Measurements from ENCODE around the gene CIDEC.
"Not testable (repeated sequence)": the region's sequence is repeated elsewhere in the genome, so short reads cannot be mapped to it uniquely, and the experiment has no call there.

The CIDEC gene

GRCh38 chr3:9875448-9875847 is 4.6 kb downstream of the CIDEC start:
- no peak for DNase-seq

DNA sequence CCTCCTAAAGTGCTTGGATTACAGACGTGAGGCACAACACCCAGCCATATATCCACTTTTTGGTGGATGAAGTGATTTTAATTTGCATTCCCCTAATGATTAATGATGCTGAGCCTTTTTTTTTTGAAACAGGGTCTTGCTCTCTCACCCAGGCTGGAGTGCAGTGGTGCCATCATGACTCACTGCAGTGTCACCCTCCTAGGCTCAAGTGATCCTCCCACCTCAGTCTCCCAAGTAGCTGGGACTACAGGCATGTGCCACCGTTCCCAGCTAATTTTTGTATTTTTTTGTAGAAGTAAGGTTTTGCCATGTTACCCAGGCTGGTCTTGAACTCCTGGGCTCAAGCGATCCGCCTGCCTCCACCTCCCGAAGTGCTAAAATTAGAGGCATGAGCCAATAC is 8.0 kb downstream of the CIDEC start:
- not testable (repeated sequence) for DNase-seq

DNA sequence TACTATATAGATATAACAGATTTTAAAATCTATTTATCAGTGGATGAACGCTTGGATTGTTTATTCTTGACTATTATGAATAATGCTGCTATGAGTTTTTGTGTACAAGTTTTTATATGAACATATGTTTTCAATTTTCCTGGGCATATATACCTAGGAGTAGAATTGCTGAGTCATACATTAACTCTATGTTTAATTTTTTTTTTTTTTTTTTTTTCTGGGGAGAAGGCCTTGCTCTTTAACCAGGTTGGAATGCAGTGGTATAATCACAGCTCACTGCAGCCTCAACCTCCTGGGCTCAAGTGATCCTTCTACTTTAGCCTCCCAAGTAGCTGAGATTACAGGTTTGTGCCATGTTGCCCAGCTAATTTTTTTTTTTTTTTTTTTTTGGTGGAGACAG is 9.1 kb downstream of the CIDEC start:
- DNase-seq: no peak

DNA sequence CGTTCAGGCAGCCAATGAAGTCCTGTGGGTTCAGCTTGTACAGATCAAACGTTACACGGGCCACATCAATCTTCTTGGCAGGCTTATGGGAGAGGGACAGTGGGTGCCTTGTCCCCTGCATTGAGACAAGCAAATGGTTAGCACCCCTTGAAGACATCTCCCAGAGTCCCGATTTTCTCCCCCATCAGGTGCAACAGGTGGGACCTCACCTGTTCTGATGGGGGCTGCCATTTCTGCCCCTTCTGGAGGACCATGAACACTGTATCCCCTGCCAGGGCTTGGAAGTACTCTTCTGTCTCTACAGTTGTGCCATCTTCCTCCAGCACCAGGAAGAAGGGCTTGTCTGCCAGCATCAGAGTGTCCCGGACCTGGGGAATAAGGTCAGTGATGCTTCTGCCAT is 10.1 kb downstream of the CIDEC start:
- no peak for DNase-seq

DNA sequence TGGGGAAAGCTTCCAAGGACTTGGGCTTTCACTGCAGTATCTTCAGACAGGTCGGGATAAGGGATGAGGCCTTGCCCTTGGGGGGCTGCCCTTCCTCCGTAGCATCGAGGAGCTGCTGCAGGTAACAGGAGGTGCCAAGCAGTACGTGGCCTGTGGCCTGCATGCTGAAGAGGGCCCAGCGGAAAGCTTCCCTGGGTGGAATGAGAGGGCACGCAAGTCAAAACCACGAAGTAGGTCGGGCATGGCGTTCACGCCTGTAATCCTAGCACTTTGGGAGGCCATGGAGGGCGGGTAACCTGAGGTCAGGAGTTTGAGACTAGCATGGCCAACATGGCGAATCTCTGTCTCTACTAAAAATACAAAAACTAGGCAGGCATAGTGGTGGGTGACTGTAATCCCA is 12.9 kb downstream of the CIDEC start:
- no peak for DNase-seq

- no peak for DNase-seq
Measured at GRCh38 chr3:9866639-9867038, 13.4 kb downstream of the CIDEC start.

GRCh38 chr3:9865125-9865637 is 14.9 kb downstream of the CIDEC start:
- not testable (repeated sequence) for DNase-seq

DNA sequence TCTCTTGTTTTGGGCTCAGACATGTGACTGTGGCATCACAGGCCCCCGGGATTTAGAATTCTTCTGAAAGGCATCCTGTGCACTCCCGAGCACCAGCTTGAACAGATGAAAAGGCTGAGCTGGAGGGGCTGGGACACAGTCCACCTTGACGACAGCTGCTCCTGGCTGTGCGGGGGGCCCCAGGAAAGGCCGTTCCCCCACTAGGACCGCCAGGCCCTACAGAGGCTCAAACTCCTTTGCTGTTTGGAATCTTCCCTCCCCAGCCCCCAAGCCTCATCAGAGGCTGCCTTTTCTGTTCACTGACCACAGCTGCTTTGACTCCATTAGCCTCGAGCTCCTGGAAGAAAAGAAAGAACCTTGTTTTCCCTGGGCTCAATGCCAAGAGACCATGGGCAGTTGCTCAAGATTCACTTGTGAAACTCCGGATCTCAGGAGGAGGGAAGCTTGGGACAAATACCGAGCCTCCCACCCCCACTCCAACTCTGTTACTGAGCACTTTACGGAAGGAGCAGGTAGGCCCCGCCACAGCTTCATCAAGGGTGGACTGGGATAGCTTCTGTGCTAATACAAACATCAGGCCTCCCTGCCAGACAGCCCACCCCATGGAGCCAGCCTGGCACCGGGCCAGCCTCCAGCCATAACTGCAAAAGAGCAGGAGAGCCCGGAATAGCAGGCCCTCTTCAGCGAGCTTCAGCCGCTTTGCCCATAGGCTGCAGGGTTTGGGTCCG is 15.7 kb downstream of the CIDEC start:
- DNase-seq: peak; percentile 70

DNA sequence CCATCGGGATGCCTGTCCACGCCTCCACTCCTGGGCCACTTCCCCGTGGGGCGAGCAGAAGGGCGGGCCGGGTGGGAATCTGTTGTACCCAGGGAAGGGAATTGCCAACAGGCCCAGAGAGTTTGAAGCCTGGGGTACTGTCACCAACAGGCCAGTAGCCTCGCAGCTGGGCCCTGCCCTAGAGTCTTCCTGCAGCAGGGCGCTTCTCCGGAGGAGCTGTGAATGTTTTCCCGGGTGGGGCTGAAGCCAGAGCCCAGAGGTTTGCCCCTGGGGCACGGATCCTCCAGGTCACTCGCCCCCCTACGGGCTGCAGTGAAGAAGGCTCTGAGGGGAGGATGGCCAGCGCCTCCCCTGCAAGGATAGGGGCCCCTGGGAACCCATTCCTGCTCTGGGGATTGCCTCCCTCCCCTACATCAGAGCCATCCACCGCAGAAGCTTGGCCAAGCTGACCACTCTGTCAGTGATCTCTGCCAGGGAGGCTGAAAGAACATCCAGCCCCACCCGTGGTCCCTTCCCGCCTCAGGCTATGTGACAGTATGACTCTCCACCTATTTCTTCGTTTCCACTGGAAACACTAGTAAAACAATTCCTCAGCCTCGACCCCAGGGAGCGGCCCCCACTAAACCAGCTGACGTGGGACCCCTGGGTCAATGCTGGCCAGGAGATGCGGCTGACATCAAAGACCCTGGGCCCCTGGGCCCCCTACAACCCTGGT is 16.8 kb downstream of the CIDEC start:
- no peak for DNase-seq

DNA sequence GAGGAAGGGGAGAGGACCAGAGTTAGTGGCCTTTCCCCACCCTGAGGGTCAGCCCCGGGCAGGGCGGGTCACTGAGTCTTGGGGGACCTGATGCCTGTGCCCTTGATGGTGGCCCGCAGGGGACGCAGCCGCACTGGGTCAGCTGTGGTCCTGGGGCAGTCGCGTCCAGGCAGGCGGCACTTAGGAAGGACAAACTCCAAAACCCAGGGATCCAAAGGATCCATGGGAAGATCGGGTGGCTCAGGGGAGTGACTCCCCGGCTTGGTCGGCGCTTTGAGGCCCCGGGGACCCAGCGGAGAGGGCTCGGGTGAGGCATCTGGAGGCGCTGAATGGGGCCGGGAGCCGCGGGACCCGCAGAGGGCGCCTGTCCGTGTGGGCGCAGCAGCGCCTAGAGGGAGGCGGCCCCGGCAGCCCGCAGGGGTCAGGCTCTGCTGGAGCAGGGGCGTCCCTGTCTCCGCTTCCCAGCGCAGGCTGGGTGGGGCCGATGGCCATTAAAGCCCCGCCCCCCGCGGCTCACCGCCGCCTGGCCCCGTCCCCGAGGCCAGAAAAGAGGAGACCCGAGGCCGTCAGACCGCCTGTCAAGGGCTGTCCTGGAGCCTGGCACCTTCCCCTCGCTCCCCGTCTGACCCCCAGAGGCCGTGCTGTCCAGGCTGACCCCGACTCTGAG is 17.5 kb downstream of the CIDEC start:
- no peak for DNase-seq

GRCh38 chr3:9861626-9862130 is 18.4 kb downstream of the CIDEC start:
- no peak for DNase-seq

DNA sequence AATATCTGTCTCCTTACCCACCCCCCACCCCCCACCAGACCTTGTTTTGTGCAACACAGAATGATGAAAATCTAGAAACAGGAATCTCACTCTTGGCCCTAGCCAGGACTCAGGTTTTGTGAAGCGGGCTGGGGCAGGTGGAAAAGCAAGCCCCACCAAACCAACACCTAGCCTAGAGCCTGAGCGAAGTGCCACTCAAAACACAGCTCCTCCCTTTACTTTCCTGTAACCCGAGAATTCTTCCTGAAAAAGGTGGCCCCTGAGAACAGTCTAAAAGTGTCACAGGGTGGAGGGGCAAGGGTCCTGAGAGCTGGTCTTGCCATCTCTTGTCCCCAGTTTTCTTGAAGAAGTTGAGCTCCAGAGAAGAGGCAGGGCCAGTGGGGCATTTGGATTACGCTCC is 18.9 kb downstream of the CIDEC start:
- DNase-seq: no peak

DNA sequence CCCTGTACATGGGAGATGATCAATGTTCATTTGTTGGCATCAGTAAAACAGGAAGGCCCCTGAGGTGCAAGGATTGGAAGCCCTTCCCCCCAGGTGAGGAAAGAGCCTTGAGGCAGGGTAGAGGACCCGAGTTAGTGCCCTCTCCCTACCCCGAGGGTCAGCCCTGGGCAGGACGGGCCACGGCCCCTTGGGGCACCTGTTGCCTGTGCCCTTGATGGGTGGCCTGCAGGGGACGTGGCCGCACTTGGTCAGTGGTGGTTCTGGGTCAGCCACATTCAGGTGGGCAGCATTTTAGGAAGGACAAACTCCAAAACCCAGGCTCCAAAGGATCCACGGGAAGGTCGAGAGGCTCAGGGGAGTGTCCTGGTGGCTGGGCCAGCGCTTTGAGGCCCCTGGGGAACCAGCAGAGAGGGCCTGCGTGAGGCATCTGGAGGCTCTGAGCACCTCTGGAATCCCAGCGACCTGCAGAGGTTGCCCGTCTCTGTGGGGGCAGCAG is 20.5 kb downstream of the CIDEC start:
- no peak for DNase-seq

DNA sequence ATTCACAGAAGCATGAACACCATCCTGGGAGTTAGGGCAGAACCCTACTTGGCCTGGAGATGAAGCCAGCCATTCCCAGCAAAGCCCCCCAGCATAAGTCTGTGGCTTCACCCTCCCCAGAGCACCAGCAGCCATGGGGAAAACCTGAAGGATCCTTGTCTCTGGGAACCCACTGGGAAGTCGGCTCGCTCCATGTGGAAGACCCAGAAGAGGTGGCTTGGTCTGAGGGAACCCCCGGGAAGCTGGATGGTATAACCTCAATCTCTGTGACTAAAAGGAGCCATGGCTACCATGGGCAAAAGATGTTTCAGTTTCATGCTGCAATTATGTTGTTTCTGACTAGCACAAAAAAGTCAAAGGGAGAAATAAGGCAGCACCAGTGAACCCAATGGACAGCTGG is 24.5 kb downstream of the CIDEC start:
- DNase-seq: no peak

DNA sequence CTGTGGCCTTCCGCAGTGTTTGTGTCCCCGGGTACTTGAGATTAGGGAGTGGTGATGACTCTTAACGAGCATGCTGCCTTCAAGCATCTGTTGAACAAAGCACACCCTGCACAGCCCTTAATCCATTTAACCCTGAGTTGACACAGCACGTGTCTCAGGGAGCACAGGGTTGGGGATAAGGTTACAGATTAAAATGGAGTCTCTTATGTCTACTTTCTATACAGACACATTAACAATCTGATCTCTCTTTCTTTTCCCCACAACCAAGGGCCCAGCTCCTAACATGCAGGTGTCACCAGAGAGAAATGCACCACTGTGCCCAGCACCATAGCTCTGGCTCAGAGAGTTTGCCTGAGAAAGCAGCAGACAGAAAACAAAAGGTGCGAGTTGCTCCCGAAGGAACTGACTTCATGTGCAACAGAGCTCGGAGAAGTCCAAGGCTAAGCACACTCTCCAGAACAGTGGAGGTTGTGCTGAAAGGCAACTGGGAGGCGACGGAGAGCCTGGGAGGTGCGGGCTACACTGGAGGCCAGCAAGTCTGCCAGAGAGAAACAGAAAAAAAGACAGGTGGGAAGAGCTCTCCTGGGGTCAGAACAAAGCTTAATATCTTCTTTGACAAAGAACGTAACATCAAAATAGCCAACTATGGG is 25.6 kb downstream of the CIDEC start:
- DNase-seq: not testable (repeated sequence)

GRCh38 chr3:9852528-9852927 is 27.5 kb downstream of the CIDEC start:
- no peak for DNase-seq

- not testable (repeated sequence) for DNase-seq
Measured at GRCh38 chr3:9851926-9852325, 28.1 kb downstream of the CIDEC start.

GRCh38 chr3:9851383-9851782 is 28.7 kb downstream of the CIDEC start:
- DNase-seq: not testable (repeated sequence)

DNA sequence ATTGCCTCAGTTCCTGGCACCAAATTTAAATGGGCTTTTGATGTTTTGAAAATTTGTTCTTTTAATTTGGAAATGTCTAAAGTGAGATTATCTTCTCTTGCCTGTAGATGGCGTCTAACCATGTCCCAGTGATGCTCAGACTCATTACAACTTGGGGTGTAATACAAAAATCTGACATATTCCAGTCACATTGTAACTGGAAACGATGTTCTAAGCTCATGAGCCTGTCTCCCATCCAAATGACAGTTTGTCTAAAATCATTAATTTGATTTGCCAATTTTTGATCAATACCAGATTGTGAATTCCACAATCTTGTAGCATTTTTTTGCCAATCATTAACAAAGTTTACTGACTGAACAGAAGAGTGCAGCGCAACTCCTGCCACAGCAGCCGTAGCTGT is 31.2 kb downstream of the CIDEC start:
- DNase-seq: not testable (repeated sequence)

GRCh38 chr3:9847870-9848269 is 32.2 kb downstream of the CIDEC start:
- DNase-seq: not testable (repeated sequence)

- no peak for DNase-seq
Measured at GRCh38 chr3:9846931-9847488, 33.0 kb downstream of the CIDEC start.

DNA sequence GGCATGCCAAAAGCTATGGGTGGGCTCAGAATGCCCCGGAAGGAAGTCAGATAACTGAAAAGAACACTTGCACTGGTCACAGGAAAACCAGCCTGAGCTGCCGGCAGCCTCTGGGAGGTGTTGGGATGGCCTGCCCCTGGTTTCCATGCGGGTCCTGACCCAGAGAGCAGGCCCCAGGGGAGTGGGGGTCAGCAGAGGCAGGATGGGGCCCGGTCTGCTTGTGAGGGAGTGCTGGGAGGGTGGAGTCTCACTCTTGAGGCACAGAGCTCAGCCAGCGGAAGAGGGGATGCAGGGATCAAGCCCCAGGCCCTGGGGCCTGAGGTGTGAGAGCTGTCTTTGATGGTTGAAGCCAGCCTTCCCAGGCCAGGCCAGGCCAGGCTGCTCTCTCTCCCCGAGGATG is 33.8 kb downstream of the CIDEC start:
- no peak for DNase-seq

Data from NCI-H345 (cell line).